H1 (cell line): Measurements from ENCODE around the gene ADAMTS3. TPM values are rescaled to one million over a fixed set of nuclear protein-coding genes. Genes with fewer than 3 reads are reported as not detected.

Experiments
- CTCF ChIA-PET: fragments of 300-600 bp; sonication (Branson Sonifier 250); formaldehyde crosslinking; loops from one replicate; lab custom pipeline; 2021; ENCODE audit not compliant: partially characterized antibody; lab: Charles Lee
- POLR2A ChIA-PET: fragments of 300-600 bp; sonication (Branson Sonifier 250); formaldehyde crosslinking; loops from one replicate; lab custom pipeline; 2021; ENCODE audit warnings: inconsistent platforms; ENCODE audit not compliant: partially characterized antibody; lab: Charles Lee
- DNase-seq, 2 experiments: peaks; one replicate each; pipeline versions ENCODE4 v3.0.0 to v3.0.0-alpha.2; 2010 to 2022; ENCODE audit warnings: low spot score in 2 of 2, low read depth in 1 of 2, mixed read lengths in 1 of 2
- FAIRE-seq: peaks from 2 replicates; lab custom pipeline; 2011; peaks lifted over from hg19 to GRCh38; lab: Jason Lieb, UNC
- H2AFZ ChIP-seq: 2 replicates; pipeline ENCODE4 v1.8.1; 2012; ENCODE audit warnings: low read length, inconsistent platforms
- H2AK5ac ChIP-seq: 2 replicates; pipeline ENCODE4 v1.6.1; 2013; ENCODE audit warnings: low read depth, low read length
- H2BK120ac ChIP-seq: replicated peaks from 2 replicates; pipeline ENCODE3; 2013; ENCODE audit warnings: low read depth, low read length, inconsistent platforms
- H2BK12ac ChIP-seq: 2 replicates; pipeline ENCODE4 v1.6.1; 2013; ENCODE audit warnings: low read depth, low read length
- H2BK15ac ChIP-seq: 2 replicates; pipeline ENCODE4 v1.6.1; 2013; ENCODE audit warnings: low read length
- H2BK20ac ChIP-seq: 2 replicates; pipeline ENCODE4 v1.6.1; 2013; ENCODE audit warnings: low read length
- H2BK5ac ChIP-seq: 2 replicates; pipeline ENCODE4 v1.6.1; 2013; ENCODE audit warnings: low read depth, low read length
- H3K14ac ChIP-seq: 2 replicates; pipeline ENCODE4 v1.6.1; 2013; ENCODE audit warnings: inconsistent platforms; ENCODE audit not compliant: insufficient read length
- H3K18ac ChIP-seq: 2 replicates; pipeline ENCODE4 v1.6.1; 2013; ENCODE audit warnings: low read length; ENCODE audit errors: extremely low read depth
- H3K23ac ChIP-seq: 2 replicates; pipeline ENCODE4 v1.6.1; 2013; ENCODE audit warnings: inconsistent platforms; ENCODE audit not compliant: insufficient read length
- H3K23me2 ChIP-seq: 2 replicates; pipeline ENCODE4 v1.6.1; 2013; ENCODE audit warnings: low read depth, low read length
- H3K27ac ChIP-seq: 2 replicates; pipeline ENCODE4 v1.6.1; 2011; ENCODE audit warnings: low read depth, low read length, inconsistent platforms
- H3K27me3 ChIP-seq, 4 experiments: replicated peaks in 1 of 4; 1 replicate in 1 of 4; 2 replicates in 3 of 4; pipeline versions ENCODE4 v1.6.1 to v1.8.1; 2011 to 2013; ENCODE audit warnings: low read length in 3 of 4, mild to moderate bottlenecking in 3 of 4, inconsistent platforms in 2 of 4, mixed read lengths in 2 of 4, moderate library complexity in 1 of 4; ENCODE audit not compliant: control insufficient read depth in 3 of 4, insufficient read depth in 3 of 4; ENCODE audit errors: extremely low read depth in 1 of 4
- H3K36me3 ChIP-seq, 4 experiments: 2 replicates each; pipeline versions ENCODE4 v1.6.1 to v1.8.1; 2011 to 2013; ENCODE audit warnings: mild to moderate bottlenecking in 4 of 4, low read length in 3 of 4, moderate library complexity in 2 of 4, control low read depth in 1 of 4, inconsistent platforms in 1 of 4; ENCODE audit not compliant: insufficient read depth in 4 of 4, control insufficient read depth in 2 of 4
- H3K4ac ChIP-seq: replicated peaks from 2 replicates; pipeline ENCODE3; 2013; ENCODE audit warnings: low read length, low read depth, mixed read lengths, inconsistent platforms; ENCODE audit not compliant: insufficient read length
- H3K4me1 ChIP-seq, 4 experiments: replicated peaks in 1 of 4; 1 replicate in 1 of 4; 2 replicates in 3 of 4; pipeline versions ENCODE4 v1.6.1 to v1.8.1; 2011 to 2013; ENCODE audit warnings: low read length in 3 of 4, inconsistent platforms in 2 of 4, mixed read lengths in 1 of 4; ENCODE audit not compliant: insufficient read depth in 4 of 4, control insufficient read depth in 3 of 4
- H3K4me2 ChIP-seq, 2 experiments: 2 replicates each; pipeline versions ENCODE4 v1.6.1 to v1.8.1; 2011 to 2013; ENCODE audit warnings: low read depth in 2 of 2, low read length in 2 of 2, control low read depth in 1 of 2, inconsistent platforms in 1 of 2, mild to moderate bottlenecking in 1 of 2; ENCODE audit not compliant: insufficient read depth in 1 of 2
- H3K4me3 ChIP-seq, 4 experiments: fragments of 200-600, 300-600 bp in 1 of 4; sonication (generic), shearing (Covaris generic), sonication (Bioruptor Twin) in 1 of 4; 2 replicates each; pipeline versions ENCODE4 v1.5.1 to v1.8.1; 2011 to 2016; ENCODE audit warnings: low read length in 4 of 4, low read depth in 3 of 4, control low read depth in 2 of 4, inconsistent platforms in 2 of 4, mild to moderate bottlenecking in 2 of 4, mixed read lengths in 1 of 4, moderate library complexity in 1 of 4; ENCODE audit not compliant: insufficient read depth in 2 of 4; ENCODE audit errors: extremely low read depth in 1 of 4
- H3K56ac ChIP-seq: replicated peaks from 2 replicates; pipeline ENCODE3; 2013; ENCODE audit warnings: low read depth, mild to moderate bottlenecking, mixed read lengths, low read length, inconsistent platforms; ENCODE audit not compliant: insufficient read length
- H3K79me1 ChIP-seq: 2 replicates; pipeline ENCODE4 v1.6.1; 2013; ENCODE audit warnings: low read depth, low read length, control low read depth
- H3K79me2 ChIP-seq, 2 experiments: 2 replicates each; pipeline versions ENCODE4 v1.6.1 to v1.8.1; 2012 to 2013; ENCODE audit warnings: low read length in 2 of 2, mild to moderate bottlenecking in 2 of 2, inconsistent platforms in 1 of 2; ENCODE audit not compliant: insufficient read depth in 2 of 2, control insufficient read depth in 1 of 2
- H3K9ac ChIP-seq, 4 experiments: replicated peaks in 1 of 4; 1 replicate in 1 of 4; 2 replicates in 3 of 4; pipeline versions ENCODE4 v1.6.1 to v1.8.1; 2011 to 2013; ENCODE audit warnings: low read depth in 3 of 4, low read length in 3 of 4, control low read depth in 2 of 4, mild to moderate bottlenecking in 2 of 4, moderate library complexity in 2 of 4, inconsistent platforms in 1 of 4; ENCODE audit errors: extremely low read depth in 1 of 4
- H3K9me3 ChIP-seq, 2 experiments: 2 replicates each; pipeline versions ENCODE4 v1.6.1 to v1.8.1; 2012 to 2013; ENCODE audit warnings: mild to moderate bottlenecking in 2 of 2, moderate library complexity in 2 of 2, control low read depth in 1 of 2, inconsistent platforms in 1 of 2, low read depth in 1 of 2, low read length in 1 of 2, mixed read lengths in 1 of 2; ENCODE audit not compliant: insufficient read depth in 2 of 2
- H4K20me1 ChIP-seq, 2 experiments: replicated peaks in 1 of 2; 2 replicates each; pipeline versions ENCODE3 to v1.8.1; 2011 to 2013; ENCODE audit warnings: inconsistent platforms in 2 of 2, low read length in 2 of 2, mild to moderate bottlenecking in 1 of 2; ENCODE audit not compliant: insufficient read depth in 2 of 2, control insufficient read depth in 1 of 2
- H4K5ac ChIP-seq: 2 replicates; pipeline ENCODE4 v1.6.1; 2013; ENCODE audit warnings: low read length, low read depth, mixed read lengths, inconsistent platforms; ENCODE audit not compliant: insufficient read length
- H4K8ac ChIP-seq: 2 replicates; pipeline ENCODE4 v1.8.0; 2013; ENCODE audit warnings: mild to moderate bottlenecking, moderate library complexity, low read length, inconsistent platforms; ENCODE audit not compliant: insufficient read depth; ENCODE audit errors: extremely low read depth
- H4K91ac ChIP-seq: replicated peaks from 2 replicates; pipeline ENCODE3; 2013; ENCODE audit warnings: low read length, mixed read lengths, inconsistent platforms; ENCODE audit not compliant: insufficient read length
- CBX8 ChIP-seq: fragments of 300-800, 300-1000 bp; sonication (generic); IDR thresholded peaks from 2 replicates; pipeline ENCODE4 v1.7.1; 2016; ENCODE audit warnings: low read depth, low read length, borderline replicate concordance
- SAP30 ChIP-seq: fragments of 300-600 bp; sonication (generic); IDR thresholded peaks from 2 replicates; pipeline ENCODE4 v1.7.1; 2012; ENCODE audit warnings: low read length, moderate library complexity, mild to moderate bottlenecking, inconsistent platforms; ENCODE audit not compliant: insufficient read depth, insufficient replicate concordance
- SIN3A ChIP-seq, 2 experiments: IDR thresholded peaks in 1 of 2; conservative IDR thresholded peaks in 1 of 2; 2 replicates each; pipeline ENCODE4 v1.6.1; 2011 to 2012; ENCODE audit warnings: low read length in 2 of 2, improper control_type of control experiment in 1 of 2, low read depth in 1 of 2, mild to moderate bottlenecking in 1 of 2
- SP2 ChIP-seq: IDR thresholded peaks from 2 replicates; pipeline ENCODE4 v1.6.1; 2012; ENCODE audit warnings: mild to moderate bottlenecking, low read length, inconsistent platforms
- polyA plus RNA-seq, 7 experiments: library from polyadenylated mRNA; depleted of rRNA in 3 of 7; stranded (reverse) in 5 of 7; unstranded in 2 of 7; fragments of >200 nt in 5 of 7; fragments of 200-250 nt in 2 of 7; gene quantifications; 1 replicate in 5 of 7; 2 replicates in 1 of 7; 4 replicates in 1 of 7; pipeline versions ENCODE4 v1.2.1 to v1.2.3, GENCODE V29; 2011 to 2013; ENCODE audit warnings: missing spikeins in 2 of 7, mixed read lengths in 2 of 7
- total RNA-seq: library from RNA; stranded (reverse); fragmentation: NEBNext Ultra II Directional; extraction: Animal tissue kit (Norgen Biotek cat#: 25700); gene quantifications from 2 replicates; pipeline ENCODE4 v1.2.1, GENCODE V29; 2021

ADAMTS3 gene
- total and polyA plus RNA-seq, 2 of the 8 experiments (the other 6 are each of a cell fraction or from before 2014, with no cell fraction given) = 1.3 to 3.4 TPM

GRCh38 chr4:72325215-72325614 is 243.8 kb downstream of the ADAMTS3 start:
- Histone ChIP-seq H3K4ac (no peak overlapping the region), H3K4me3 (no peak overlapping the region), H2BK20ac (no peak overlapping the region), H3K4me2 (no peak overlapping the region), H3K23ac (no peak overlapping the region), H2BK12ac (no peak overlapping the region), H4K91ac (no peak overlapping the region), H3K18ac (no peak overlapping the region), H2BK15ac (no peak overlapping the region), H4K5ac (no peak overlapping the region), H3K9ac (no peak overlapping the region), H3K79me2 (no peaks in the 10 kb centered on the region), H3K27me3 (no peaks in the 10 kb centered on the region), H3K36me3 (no peaks in the 10 kb centered on the region), H4K20me1 (no peaks in the 10 kb centered on the region), H3K4me1 (no peaks in the 10 kb centered on the region), H2BK5ac (no peak overlapping the region), H2AFZ (no peak overlapping the region), H3K27ac (no peak overlapping the region), H4K8ac (no peak overlapping the region), H3K14ac (no peak overlapping the region), H2AK5ac (no peak overlapping the region), H3K56ac (no peak overlapping the region), H3K79me1 (no peaks in the 10 kb centered on the region), H3K9me3 (no peaks in the 10 kb centered on the region), H2BK120ac (no peak overlapping the region), H3K23me2 (no peaks in the 10 kb centered on the region)
- no peak for TF ChIP-seq CBX8
- TF ChIP-seq SIN3A (conservative IDR thresholded peaks at IDR 0.05 in 1 of 2, IDR thresholded peaks at IDR 0.05 in 1 of 2; ENCODE audit: low read depth in 1 of 2, low read length in 2 of 2) = no peak
- TF ChIP-seq SAP30 = no peak
- TF ChIP-seq SP2 = no peak
- ChIA-PET POLR2A (no interaction called here), CTCF (interaction anchor here (0.6 to 6.7 kb wide), 13 partner anchors 9 to 585 kb away, joined by 3 to 38 read pairs (median 4); no protein-coding TSS in a partner anchor)
- DNase-seq (no peak), FAIRE-seq (no peak)
